Activated T-cell treated with anti-CD3 and anti-CD28 coated beads for 48 hours (primary cell): ENCODE measurements around the gene ARHGAP22.
"Not testable (repeated sequence)": the region's sequence is repeated elsewhere in the genome, so short reads cannot be mapped to it uniquely, and the experiment has no call there.

Source experiments
- DNase-seq: peaks from one replicate; pipeline ENCODE4 v3.0.0-alpha.2; 2020; ENCODE audit warnings: low read depth

The ARHGAP22 gene

DNA sequence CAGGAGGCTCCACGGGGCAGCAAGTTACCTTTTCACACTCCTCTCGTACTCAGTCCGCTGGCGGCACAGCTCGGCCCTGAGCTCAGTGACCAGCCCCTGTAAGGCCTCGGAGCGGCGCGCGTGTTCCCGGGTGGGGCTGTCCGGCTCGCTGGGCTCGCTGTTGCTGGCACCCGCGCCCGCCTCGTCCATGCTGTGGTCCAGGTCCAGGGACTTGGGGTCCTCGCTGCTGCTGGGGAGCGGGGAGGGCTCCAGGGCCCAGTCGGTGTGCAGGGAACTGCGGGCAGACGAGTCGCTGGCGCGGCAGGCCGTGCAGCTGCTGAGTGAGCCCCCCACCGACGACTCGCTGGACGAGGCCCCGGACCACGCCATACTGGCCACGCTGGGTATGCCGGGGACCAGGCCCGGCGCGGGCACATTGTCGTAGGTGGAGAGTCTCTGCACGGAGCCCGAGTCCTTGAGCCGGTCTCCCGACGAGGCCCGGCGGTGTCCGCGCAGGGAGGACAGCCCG is 154.6 kb downstream of the ARHGAP22 start:
- DNase-seq = no peak

DNA sequence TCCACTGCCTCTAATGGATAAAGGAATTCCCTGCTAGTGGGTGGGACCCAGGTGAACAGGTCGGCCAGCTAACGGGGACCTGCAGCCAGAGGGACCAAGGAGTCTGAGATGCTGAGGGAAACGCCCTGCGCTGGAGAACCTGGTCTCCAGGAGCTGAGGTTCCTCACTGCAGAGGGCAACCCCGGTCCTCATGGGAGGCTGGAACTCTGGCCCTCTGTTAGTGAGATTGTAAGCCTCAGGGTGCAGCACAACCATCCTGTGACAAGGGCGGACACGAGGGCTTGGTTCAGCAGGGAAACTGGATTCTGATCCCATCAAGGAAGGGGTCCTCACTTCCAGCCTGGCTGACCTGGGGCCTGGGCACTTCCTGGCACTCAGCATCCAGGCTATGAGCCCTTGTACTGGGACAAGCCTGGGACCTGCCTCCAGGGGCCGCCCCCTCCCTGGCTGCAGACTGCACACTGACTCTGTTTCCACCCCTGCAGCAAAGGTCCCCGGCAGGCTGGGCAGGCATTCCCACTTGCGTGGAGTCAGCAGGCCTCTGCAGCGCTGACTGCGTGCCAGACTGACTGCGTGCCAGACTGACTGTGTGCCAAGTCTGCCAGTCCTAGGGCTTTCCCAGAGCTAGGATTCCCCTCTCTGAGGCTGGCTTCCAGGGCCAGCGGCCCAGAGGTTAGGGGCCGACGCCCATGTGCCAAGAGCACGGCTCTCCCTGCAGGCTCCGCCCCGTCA is 155.2 kb downstream of the ARHGAP22 start:
- no peak for DNase-seq

DNA sequence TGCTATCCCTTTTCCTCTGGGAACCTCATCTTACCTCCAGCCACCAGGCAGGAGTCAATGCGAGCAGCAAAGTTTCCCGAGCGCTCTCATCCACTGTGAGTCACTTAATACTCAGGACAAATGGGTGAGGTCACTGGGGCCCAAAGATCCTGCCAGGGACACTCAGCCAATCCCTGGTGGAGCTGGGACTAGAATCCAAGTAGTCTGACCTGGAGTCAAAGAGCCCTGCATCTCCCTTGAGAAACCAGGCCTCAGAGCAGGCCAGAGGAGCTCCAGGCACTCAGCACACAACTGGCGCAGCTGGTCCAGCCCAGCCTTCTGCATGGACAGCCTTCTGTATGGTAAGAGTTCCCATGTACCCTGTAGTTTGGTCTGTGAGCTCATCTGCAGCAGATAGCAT is 156.1 kb downstream of the ARHGAP22 start:
- DNase-seq = no peak

DNA sequence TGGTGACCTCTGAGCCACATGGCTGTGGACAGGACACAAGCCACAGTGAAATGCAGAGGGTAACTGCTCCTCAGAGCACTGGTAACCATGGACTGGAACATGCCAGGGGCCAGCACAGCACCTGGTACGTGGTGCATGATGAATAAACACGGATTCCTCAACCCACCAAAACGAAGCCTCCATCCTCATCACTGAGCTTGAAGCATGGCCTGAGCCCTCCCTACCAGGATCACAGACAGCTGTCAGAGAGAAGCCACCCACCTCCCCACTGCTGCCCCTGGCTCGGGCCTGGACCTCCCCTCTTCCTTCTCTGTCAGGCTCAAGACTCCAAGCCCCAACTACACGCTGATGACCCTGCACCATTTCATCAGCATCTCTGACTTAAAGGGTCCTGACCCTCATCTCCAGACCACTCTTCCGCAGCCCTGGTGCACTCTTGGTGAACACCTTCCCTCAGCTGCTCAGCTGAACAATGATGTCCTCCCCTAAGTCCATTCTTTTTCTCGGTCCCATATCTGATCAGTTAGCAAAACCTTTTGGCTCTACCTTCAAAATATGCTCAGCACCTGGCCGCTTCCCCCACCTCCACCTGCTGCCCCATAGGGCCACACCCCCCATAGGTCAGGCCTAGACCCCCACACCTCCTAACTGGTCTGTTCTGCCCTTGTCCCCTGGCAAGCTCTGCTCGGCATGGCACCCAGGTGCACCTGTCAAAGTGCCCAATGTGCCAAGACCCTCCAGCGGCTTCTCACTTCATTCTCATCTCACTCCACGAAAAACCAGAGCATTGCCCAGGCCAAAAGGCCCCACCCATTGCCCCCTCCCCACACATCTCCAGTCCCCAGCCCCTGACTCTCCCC is 157.3 kb downstream of the ARHGAP22 start:
- DNase-seq = no peak

DNA sequence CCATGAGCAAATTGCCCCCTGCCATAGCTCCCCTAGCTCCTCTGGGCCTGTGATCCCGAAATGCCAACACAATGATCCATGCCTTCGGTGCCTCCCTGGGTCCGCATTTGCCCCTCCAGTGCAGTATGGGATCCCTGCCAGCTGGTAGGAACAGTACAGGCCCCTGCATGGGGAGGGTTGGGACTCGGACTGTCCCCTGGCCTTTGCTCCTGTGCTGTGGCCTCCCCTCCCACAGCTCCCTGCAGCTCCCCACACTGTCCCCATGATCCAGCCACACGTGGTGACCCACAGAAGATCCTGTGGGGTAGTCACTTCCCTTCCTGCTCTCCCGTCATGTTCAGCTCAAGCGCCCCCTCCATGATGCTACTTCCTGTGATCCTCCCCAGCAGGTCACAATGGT is 158.1 kb downstream of the ARHGAP22 start:
- DNase-seq = no peak

DNA sequence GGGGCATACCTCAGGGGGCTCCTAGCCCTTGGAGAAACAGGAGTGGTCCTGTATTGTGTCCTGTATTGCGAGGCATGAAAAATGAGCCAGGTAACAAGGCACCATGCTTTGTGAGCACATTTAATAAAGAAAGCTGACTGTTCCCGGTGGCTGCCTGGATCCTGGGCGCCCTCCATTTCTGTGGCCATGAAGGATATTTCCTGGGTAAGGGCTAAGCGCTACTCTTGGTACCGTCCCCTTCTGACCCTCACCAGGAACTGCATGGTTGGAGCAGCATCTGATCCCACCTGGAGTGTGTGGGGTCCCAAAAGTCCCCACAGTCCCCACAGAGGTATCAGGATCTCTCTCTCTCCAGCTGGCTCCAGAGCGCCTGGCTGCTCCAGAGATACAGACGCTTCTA is 158.9 kb downstream of the ARHGAP22 start:
- no peak for DNase-seq

DNA sequence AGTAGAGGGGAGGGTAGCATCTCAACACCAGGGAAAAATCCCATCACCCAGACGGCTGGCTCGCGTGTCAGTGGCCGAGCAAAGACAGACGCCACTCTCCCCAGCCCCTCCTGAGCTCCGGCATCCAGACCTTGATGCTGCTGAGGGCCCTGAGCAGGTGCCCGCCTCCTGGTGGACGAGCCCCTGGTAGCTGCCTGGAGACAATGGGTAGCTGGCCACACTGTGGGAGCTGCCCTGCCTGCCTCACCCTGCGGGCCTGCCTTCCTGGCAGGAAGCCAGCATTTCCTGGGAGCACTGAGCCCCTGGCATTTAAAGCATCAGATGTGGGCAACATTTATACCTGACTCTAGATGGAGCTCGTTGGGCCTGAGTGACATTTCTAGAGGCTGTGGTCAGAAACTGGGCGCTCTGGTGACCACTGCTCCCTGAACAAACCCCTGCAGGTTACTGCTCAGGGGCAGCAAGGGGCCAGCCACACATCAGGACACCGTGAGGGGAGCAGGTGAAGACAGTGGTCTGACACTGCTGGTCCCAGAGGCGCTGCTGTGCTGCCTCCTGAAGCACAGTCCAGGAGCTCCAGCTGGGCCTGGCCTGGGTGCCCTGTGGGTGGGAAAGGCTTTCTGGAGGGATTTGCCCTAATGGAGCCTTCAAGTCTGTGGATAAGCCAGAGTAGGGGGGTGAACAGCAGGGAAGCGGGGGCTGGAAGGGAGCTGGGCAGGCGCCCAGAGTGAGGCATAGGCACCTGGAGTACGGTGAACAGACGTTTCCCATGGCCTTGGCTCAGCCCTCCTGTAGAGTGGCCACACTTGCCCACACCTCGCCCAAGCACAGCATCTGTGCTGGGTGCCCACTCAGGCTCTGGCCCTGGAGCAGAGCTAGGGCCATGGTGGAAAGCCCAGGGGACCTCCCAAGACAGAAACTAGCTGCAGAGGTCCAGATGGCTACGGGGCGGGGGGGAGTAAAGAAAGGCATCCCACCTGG is 159.7 kb downstream of the ARHGAP22 start:
- no peak for DNase-seq

DNA sequence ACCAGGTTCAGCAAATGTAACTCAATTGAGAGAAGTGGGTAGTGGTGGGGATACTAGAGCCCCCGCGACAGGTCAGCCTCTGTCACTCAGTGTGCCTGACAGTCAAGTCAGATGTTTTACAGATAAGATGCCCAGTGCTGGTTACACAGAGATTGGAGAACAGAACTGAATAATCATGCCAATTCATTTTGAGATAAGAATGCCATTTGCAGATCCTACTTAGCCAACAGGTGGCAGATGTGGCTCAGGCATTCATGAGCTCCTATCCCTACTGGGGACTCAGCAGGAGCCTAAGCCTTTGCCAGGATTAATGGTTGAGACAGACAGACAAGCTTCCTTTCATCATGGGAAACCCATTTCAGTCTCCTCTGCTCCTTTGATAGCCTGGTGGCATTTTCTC is 160.6 kb downstream of the ARHGAP22 start:
- DNase-seq = no peak

DNA sequence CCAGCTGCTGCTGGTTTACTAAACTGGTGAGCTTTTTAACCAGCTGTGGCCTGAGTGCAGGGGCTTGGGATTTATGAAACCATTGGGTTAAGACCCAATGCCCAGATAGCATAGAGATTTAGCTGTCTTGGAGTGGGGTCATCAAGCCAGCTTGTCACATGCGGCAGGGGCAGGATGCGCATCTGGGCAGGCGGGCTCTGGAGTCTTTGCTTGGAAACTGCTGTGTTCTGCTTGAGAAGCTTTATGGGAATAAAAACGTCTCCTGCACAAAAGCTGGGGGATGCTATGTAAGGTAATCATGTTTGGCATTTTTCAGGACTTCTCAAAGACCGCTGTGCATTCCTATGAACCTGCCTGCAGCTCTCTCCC is 162.1 kb downstream of the ARHGAP22 start:
- DNase-seq = no peak

DNA sequence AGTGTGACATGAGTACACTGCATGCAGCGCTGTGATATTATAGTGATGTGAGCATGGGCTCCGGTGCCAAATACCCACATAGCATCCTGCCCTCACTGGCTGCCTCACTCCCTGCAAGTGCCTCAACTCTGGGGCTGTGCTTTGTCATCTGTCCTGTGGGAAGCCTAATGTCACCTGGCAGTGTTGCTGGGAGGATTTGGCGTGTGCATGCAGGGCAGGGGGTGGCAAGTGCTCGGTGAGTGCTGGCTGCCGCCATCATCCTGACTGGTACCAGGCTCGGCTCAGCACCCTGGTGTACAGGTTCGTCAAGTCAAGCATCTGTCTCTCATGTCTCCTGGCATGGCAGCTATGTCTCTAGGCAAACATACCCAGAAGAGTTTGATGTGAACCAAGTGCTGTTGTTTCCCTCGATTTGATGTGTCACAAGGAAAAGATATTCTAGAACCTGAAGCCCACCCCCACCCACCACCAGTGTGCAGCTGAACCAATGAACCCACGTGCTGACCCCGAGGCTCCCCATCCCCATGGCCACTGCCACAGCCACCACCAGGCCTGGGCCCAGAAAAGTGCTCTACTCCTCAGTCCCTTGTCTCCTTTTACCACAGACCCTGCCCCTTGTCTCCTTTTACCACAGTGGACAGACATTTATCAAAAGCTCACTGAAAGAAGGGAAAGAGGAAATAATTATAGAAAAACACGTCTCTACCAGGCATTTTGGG is 162.6 kb downstream of the ARHGAP22 start:
- DNase-seq = no peak

DNA sequence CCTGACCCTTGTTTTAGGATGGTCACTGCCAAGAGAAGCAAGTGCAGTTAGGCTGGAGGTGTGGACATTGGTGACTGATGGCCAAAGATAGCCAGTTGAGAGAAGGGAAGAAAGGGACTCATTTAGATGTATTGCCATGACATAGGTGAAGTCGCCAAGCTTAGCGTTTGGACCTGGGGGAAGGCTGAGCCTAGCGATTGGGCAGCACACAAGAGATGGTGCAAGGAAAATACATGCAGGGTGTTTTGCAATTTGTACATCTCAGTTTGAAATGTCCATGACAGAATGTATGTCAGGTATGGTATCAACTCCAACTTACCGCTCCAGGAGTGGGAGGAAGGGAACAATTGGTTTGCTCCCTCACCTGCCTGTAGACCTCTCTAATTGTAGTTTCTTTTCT is 164.1 kb downstream of the ARHGAP22 start:
- no peak for DNase-seq

DNA sequence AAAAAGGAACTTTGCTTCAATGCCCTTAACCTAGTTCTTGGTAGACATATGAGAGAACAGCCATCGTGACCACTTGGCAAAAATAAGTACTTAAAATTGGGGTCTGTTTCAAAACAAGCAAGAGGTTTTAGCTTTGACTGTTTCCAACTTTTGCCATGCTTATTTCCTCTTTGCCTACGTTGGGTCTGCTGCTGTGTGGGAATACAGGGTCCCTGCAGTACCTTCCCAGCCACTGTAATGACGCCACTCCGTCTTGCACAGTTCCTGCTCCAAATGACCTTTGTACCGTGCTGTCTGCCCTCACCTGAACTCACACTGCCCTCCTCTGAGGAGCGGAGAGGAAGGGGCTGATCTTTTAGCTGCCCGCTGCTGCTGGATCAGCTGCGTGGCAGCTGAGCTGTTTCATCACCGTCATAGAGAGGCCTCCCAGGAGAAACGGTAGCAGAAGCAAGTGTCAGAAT is 165.3 kb downstream of the ARHGAP22 start:
- DNase-seq = no peak

DNA sequence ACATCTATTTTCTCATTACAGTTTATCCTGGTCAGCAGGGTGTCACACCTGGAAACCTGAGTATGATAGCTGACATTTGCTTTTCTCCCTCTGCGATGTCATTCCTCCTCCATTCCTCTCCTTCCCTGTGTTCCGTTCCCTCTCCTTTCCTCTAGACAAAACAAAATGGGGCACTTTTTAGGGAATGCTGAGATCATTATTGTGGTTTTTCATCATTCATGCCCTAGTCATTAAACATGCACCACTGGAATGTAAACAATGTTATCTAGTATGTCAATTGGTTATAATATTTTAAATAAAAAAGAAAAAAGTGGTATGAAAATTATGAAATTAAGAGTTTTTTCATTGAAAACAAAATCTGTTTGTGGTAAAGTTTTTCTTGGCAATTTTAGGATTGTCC is 165.8 kb downstream of the ARHGAP22 start:
- no peak for DNase-seq

DNA sequence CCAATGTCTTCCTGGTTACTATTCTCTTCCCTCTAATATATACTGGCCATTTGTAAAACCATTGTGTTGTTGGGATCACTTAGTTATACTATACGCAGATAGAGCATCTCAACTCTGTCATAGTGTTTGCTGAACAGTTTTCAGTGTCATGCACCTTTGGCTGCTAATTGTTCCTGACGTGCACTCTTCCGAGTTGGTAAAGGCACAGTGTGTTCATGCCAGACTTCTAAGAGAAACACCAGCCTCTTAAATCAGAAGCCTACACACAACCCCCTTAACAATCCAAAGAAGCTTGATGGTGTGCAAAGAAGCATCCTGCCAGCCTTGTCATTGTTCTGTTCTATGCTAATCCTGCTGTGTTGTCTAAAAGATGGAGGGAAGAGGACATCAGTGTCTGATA is 167.3 kb downstream of the ARHGAP22 start:
- DNase-seq = no peak

DNA sequence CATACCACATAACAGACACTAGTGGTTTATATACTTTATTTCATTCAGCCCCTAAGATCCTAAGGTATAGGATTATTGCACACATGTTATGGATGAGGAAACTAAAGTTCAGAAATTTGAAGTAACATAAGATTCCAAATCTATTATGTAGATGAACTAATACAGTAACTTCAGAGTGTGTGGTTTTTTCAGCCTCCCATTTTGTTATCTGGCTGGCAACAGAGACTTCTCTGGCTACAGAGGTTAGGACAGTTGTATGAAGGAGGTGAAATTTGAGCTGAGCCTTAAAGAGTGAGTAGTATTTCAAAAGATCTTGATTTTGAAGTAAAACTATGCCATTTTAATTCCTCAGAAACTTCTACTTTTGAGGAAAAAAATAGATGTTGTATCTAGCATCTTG is 173.0 kb downstream of the ARHGAP22 start:
- no peak for DNase-seq

DNA sequence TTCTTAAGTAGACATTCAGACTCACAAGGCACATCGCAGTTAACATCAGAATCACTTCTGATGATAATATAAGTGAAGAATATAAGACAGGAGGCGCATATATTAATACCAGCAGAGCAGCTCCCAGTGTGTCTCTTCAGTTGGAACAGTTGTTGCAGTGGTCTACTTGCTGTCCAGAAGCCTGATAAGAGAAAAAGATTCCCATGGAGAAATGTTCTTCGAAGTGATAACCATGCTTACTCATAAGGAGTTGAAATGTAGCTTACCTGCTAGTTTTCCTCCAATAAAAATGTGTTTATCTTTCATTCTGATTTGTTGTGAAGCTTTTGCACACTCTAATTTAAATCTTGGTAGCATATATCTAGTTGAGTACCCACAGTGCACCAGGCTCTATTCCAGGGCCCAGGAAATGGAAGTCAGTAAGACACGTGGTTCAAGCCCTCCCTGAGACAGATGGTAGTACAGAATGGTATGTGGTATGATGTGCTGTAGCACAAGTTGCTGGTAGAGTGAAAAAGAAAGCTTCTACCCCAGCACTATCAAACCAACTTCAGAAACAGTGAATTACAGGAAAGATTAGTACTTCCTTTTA is 174.4 kb downstream of the ARHGAP22 start:
- DNase-seq = no peak

DNA sequence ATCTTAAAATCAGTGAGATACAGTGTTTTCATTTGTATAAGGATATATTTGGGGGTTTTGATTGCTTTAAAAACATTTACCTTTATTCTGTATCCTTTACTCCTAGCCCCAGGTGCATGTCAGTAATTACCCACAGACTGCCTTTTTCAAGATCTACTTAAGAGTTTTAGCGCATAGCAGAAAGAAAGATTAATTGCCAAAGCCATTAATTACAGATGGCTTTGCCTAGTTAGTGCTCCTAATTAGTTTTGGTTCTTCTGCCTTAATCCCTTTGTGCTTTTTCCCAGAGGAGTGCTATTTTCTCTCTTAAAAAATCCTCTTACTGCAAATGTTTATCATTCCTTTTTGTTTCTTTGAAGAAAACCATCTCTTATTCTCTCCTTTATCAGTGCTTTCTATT is 175.6 kb downstream of the ARHGAP22 start:
- no peak for DNase-seq

DNA sequence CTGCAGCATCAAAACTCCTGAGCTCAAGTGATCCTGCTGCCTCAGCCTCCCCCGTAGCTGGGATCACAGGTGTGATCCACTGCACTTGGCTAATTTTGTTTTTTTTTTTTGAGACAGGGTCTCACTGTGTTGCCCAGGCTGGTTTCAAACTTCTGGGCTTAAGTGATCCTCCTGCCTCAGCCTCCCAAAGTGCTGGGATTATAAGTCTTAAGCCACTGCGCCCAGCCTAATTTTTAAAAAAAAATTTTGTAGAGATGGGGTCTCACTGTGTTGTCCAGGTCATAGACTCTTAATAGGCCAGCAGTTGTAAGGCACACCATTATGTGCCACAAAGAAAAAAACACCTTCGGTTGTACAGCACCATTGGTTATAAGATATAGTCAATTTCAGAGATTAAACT is 176.0 kb downstream of the ARHGAP22 start:
- DNase-seq = no peak

DNA sequence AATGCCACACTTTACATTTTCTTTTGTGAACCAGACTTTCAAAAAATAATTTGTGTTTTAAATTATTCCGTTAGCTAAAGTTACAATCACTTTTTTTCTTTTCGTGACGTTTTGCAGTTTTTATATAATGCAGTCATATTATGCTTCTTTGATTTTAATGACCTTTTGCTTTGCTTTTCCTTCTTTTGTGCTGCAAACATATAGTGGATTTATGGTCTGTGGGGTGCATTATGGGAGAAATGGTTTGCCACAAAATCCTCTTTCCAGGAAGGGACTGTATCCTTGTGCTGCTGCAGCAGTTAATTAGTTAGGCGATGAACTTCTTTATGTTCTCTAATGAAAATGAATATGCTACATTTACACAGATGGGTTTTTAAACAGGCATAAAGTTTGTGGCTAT is 181.0 kb downstream of the ARHGAP22 start:
- no peak for DNase-seq

DNA sequence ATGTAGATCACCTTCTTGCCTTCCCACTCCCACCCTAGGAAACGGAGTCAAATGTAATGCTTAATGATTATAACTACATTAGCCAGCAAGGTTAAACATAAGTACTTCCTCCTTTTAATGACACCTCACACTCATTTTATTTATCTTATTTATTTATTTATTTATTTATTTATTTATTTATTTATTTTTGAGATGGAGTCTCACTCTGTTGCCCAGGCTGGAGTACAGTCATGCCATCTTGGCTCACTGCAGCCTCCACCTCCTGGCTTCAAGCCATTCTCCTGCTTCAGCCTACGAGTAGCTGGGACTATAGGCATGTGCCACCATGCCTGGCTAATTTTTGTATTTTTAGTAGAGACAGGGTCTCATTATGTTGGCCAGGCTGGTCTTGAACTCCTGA is 183.0 kb downstream of the ARHGAP22 start:
- DNase-seq = not testable (repeated sequence)

DNA sequence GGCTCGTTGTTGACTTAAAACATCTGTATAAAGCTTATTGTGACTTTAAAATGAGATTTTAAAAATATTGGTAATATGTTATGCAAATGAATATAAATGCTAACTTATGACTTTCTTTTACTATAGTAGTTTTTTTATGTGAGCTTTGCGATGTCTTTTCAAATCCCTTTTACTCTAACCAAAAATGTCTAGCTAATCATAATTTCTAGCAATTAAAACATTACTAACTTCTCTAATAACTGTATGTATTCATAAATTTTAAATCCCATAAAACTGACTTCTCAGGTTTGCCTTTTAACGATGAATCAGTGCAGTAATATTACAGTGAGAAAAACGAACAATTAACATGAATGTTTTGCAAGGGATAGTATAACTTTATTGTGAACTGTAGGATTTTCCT is 185.2 kb downstream of the ARHGAP22 start:
- DNase-seq = no peak
